ENCODE results near the gene SNX14. TPM values are rescaled to one million over a fixed set of nuclear protein-coding genes. Genes with fewer than 3 reads are reported as not detected.

Gene SNX14
- polyA plus RNA-seq, 1 of the 3 experiments (the other 2 are of a cell fraction), result 40.4 TPM

- Histone ChIP-seq H3K4me1 (ENCODE audit: control insufficient read depth in 1 of 2, insufficient read depth in 2 of 2, low read depth in 1 of 2, low read length in 1 of 2) (peaks cover 10 to 12% of the 10 kb centered on the region in 2 experiments; a peak in 3 of 4 replicates), H3F3A (replicated peaks; ENCODE audit: insufficient read depth) (peaks cover 12% of the 10 kb centered on the region), H3K36me3 (replicated peaks in 1 of 2; ENCODE audit: control insufficient read depth in 1 of 2, insufficient read depth in 2 of 2, low read length in 1 of 2) (peaks cover 36 to 38% of the 10 kb centered on the region in 2 experiments), H3K9me2 (no peaks in the 10 kb centered on the region), H3K4me3 (ENCODE audit: low read depth in 2 of 2, low read length in 1 of 2) (peak overlapping the region; percentile 95 to 97), H3K27ac (ENCODE audit: low read depth in 2 of 2, low read length in 1 of 2) (peak overlapping the region in 1 of 2 experiments; percentile 98; a peak in 3 of 4 replicates), H3K79me2 (ENCODE audit: insufficient read depth) (peaks cover 70% of the 10 kb centered on the region), H3K4me2 (peak overlapping the region; percentile 91), H4K20me1 (ENCODE audit: insufficient read depth) (peaks cover 55% of the 10 kb centered on the region), H3K9ac (peak overlapping the region; percentile 99), H2AFZ (ENCODE audit: low read depth) (no peak overlapping the region), H3K27me3 (ENCODE audit: insufficient read depth) (no peaks in the 10 kb centered on the region), H3K9me3 (no peaks in the 10 kb centered on the region)
- 2% methylated on average over 14 of the region's 14 CpGs for WGBS (ENCODE audit: low lambda C conversion rate)
- DNase-seq, result no peak
- TF ChIP-seq PBX3 (IDR thresholded peaks at IDR 0.05), result no peak
- no peak for TF ChIP-seq SIN3A (IDR thresholded peaks at IDR 0.05; ENCODE audit: borderline replicate concordance, low read depth, low read length)
- TF ChIP-seq USF2 (IDR thresholded peaks at IDR 0.05; ENCODE audit: borderline replicate concordance, low read depth, low read length), result no peak
- TF ChIP-seq MAX (IDR thresholded peaks at IDR 0.05; ENCODE audit: low read depth), result no peak
- TF ChIP-seq GATA2 (CRISPR knock-in tag; IDR thresholded peaks at IDR 0.05), result no peak
- TF ChIP-seq CHD2 (IDR thresholded peaks at IDR 0.05; ENCODE audit: low read length, partially characterized antibody), result no peak
- TF ChIP-seq USF1 (IDR thresholded peaks at IDR 0.05; ENCODE audit: borderline replicate concordance, low read depth), result no peak
- no peak for TF ChIP-seq JUND (IDR thresholded peaks at IDR 0.05)
- no peak for TF ChIP-seq GABPA (IDR thresholded peaks at IDR 0.05; ENCODE audit: low read depth)
- no peak for TF ChIP-seq REST (IDR thresholded peaks at IDR 0.05; ENCODE audit: low read depth, low read length)
- TF ChIP-seq ZBTB33 (IDR thresholded peaks at IDR 0.05; ENCODE audit: borderline replicate concordance, low read depth), result no peak
- TF ChIP-seq IRF3 (IDR thresholded peaks at IDR 0.05; ENCODE audit: low read depth, low read length), result no peak
- TF ChIP-seq MXI1 (IDR thresholded peaks at IDR 0.05; ENCODE audit: low read depth, low read length), result no peak
- no peak for TF ChIP-seq FOXJ3 (CRISPR knock-in tag; IDR thresholded peaks at IDR 0.05)
- TF ChIP-seq RFX5 (IDR thresholded peaks at IDR 0.05; ENCODE audit: low read length), result no peak
- no peak for TF ChIP-seq MEF2A (IDR thresholded peaks at IDR 0.05; ENCODE audit: borderline replicate concordance, low read depth)
- TF ChIP-seq FOSL2 (IDR thresholded peaks at IDR 0.05; ENCODE audit: borderline replicate concordance, low read depth), result no peak
- ChIA-PET CTCF (interaction anchor here (1.5 to 1.6 kb wide), 2 partner anchors 44 to 105 kb away, joined by 3 to 6 read pairs; no protein-coding TSS in a partner anchor), POLR2A (interaction anchor here (1.6 to 8.1 kb wide), 3 partner anchors 28 to 48 kb away, joined by 3 to 149 read pairs (median 28); partner anchors contain the start of gene SNX14)
Observed at GRCh38 chr6:85641522-85641896, 47.9 kb upstream of the SNX14 start.

All from SK-N-SH (cell line).